HG03045 (cell line): ENCODE measurements around the gene SPEG.
"Not testable (repeated sequence)": the region's sequence is repeated elsewhere in the genome, so short reads cannot be mapped to it uniquely, and the experiment has no call there.

Source experiments
- ATAC-seq: cut with Tn5 transposase; IDR thresholded peaks from one replicate; pipeline ENCODE4 v1.9.1; 2021; ENCODE audit warnings: mild to moderate bottlenecking, moderate library complexity; ENCODE audit not compliant: unreplicated experiment

Gene SPEG

DNA sequence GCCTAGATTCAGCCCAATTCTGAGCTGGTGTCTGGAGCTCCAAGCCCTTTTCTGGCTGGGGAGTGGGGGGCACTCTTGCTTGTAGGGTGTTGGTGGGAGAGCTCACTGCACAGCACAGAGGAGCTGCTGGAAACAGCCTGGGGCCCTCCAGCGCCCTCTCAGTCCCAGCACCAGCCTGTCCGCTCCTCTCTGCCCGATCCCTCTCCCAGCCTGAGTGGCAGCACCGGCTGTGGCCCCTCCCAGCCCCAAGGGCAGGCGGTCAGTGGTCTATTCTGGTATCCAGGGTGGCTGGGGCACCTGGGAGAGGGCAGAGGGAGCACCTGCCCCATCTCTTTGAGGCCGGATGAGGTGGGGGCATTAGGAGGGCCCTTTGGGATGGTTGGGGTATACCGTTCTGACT is 29.7 kb upstream of the SPEG start:
- ATAC-seq = no peak

DNA sequence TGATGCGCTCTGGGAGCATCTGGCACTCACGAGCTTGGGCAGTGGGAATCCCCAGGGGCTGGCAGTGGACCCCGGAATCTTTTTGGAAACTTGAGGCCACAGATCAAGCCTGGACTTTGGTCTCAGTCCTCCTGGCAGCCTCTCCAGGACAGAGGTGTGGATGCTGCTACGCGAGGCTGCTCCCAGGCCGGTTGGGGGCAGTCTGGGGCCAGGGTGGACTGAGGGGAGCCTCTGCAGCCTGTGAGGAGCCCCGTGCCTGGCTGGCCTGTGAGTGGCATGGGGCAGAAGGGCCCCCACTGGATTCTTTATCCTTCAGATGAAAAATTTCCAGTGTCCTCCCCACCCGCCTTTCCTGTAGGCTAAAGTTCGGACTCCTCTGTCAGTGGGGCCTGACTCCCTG is 29.2 kb upstream of the SPEG start:
- no peak for ATAC-seq

DNA sequence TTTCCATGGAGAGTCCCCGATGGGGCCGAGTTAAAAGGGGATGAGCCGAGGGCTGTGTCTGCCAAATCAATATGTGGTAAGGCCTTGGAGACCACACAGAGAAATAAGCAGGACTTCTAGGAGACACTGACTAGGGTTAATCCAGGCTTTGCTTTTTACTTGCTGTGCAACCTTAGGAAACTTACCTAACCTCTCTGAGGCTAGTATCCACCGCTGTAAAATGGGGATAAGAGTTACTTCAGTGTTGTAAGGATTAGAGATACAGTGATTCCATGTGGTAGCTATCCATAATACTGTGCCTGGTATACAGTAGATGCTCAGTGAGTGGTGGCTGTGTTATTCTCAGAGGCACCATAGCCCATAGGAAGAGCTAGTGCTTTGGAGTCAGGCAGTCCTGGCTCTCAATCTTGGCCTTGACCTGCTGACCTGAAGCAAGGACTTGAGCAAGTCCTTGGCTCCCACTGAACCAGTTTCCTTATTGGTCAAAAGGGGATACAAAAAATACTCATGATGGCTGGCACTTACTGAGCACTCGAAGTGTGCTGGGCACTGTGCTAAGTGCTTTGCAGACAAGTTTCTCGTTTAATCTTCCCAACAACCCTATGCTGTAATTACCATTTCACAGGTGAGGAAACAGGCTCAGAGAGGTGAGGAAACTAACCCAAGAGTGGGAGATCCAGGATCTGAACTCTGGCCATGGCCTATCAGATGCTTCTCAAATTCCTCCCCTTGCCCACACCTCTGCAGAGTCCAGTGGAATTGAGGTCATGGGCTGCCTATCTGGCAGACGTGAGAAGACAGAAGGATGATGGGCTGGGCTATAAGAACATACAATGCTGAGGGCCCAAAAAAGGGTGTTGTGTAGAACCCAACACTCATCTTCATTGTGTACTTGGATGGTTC is 28.4 kb upstream of the SPEG start:
- ATAC-seq = no peak

DNA sequence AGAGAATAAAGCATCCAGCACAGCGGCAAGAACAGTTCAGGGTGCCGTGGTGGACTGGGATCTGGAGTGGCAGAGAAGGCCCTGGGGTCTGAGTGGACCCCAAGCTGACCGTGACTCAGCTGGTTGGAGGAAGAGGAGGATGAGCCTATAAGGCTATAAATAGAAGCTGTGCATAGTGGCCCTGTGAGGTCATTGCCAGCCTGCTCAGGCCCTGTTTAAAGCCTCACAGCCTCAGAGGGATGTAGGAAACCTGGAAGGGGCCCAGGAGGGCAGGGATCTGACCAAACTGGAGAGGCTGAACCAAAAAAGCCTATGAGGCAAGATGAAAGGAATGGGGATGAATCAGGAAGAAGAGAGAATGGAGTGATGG is 27.8 kb upstream of the SPEG start:
- ATAC-seq = no peak

DNA sequence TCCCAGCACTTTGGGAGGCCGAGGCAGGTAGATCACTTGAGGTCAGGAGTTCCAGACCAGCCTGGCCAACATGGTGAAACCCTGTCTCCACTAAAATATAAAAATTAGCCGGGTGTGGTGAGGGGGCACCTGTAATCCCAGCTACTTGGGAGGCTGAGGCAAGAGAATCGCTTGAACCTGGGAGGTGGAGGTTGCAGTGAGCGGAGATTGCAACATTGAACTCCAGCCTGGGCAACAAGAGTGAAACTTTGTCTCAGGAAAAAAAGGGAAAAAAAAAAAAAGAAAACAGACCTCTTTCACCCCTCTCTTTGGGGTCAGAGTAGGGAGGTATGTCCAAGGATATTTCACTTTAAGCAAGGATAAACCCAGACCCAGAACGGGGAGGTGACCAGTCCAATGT is 27.3 kb upstream of the SPEG start:
- not testable (repeated sequence) for ATAC-seq

DNA sequence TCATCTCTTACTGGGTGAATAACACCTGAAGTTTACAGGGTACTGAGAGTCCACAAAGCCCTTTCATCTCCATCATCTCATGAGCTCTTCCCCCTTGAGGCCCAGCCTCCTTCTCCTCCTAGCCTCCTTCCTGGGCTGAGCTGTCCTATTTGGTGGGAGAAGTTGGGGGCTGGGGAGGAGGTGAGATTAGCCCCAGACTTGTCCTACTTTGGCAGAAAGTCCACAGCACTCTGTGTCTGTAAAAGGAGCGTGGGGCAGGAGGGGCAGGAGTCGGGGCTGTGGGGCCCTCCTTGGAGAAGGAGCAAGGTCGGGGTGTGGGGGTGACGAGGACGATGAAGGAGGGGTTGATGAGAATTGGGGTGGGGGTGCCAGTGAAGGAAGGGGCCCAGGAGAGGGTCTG is 26.4 kb upstream of the SPEG start:
- ATAC-seq = no peak

DNA sequence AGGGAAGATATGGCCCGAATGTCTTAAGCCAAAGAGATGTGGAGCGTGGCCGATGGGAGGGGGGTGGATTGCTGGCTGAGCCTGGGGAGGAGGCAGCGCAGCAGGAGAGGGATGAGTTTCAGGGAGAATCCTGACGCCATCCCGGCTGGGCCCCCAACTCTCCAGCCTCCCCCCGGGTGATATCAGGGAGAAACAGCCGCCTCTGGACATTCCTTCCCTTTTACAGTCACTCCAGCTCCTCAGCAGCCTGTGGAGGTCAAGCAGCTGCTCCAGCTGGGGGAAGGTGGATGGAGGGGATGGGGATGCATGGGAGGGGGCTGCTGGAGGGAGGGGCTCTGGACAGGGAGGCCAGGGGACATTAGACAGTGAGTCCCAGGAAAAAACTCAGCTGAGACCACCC is 26.0 kb upstream of the SPEG start:
- ATAC-seq = no peak

DNA sequence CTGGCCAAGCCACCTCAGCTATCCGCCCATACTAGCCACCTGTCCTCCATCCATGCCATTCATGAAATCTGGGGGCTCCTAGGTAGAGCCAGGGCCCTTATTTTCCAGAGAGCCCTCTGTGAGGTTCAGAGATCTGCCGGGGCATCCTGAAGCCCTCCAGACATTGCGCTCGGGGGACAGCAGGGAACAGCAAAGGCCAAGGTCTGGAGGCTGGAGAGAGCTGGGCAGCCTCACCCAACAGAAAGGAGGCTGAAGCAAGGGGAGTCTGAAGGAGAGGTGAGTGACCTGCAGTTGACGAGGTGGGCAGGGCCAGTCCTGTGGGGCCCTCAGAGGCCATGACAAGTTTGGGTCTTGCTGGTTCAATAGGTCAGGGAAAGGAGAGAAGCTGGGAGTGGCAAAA is 25.0 kb upstream of the SPEG start:
- no peak for ATAC-seq

DNA sequence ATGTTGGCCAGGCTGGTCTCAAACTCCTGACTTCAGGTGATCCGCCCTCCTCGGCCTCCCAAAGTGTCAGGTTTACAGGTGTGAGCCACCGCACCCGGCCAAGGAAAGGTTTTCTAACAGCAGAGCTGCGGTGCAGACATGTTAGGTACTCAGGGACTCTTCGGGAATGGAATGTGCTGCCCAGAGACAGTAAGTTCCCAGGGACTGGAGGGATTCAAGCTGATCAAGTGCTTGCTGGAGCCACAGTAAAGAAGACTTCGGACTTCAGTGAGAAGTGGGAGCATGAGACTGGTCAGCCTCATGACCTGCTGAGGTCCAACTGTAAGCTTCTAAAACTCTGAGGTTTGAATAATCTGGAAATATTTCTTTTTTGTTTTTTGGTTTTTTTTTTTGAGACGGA is 24.3 kb upstream of the SPEG start:
- ATAC-seq = no peak

DNA sequence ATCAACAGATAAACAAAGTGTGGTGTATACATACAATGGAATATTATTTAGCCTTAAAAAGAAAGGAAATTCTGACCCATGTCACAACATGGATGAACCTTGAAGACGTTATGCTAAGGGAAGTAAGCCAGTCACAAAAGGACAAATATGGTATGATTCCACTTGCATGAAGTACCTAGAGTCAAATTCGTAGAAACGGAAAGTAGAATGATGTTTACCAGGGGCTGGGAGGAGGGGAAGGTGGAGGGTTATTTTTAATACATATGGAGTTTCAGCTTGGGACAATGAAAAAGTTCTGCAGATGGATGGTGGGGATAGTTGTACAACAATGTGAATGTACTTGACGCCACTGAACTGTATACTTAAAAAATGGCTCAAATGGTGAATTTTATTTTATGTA is 19.8 kb upstream of the SPEG start:
- ATAC-seq = no peak

DNA sequence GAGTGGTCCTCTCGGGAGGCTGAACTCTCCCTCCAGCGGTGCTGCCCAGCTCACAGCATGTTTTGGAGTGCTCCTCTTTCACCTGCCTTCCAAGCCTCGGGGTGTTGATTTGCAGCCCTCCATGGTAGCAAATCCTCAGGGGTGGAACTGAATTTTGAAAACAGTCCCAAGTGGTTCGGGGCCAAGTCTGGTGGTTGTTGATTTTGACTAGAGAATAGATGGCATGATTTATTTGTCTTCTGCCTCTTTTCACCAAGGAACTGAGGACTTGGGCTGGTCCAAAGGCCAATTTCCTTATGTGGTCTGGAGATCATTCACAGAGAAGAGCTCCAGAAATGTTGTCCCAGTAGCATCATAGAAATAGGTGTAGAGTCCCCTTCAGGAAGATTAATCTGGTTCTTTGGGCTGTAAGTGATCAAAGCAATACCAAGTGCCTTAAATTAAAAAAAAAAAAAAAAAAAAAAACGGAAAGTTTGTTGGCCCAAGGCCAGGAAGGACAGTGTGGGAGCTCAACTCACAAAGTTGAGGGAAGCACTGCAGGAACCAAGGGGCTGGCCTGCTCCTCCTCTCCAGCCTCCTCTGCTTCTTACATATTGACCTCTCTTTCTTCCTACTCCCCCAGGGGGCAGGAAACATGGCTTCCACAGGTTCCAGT is 18.9 kb upstream of the SPEG start:
- ATAC-seq = no peak

DNA sequence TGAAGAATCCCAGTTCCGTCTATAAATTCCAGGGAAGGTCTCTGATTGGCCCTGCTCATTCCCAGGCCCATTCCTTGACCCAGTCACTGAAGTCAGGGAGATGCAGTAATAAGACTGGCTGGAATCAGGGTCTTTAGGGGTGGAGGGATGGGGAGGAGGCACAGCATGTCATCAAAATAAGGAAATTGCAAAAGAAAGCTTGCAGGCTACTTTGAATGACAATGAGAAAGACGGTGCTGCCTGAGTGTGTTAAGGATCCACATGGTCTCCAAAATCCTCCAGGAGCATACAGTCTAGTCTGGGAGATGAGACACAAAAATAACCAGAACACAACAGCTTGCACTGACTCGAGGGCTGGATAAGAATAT is 18.4 kb upstream of the SPEG start:
- no peak for ATAC-seq

DNA sequence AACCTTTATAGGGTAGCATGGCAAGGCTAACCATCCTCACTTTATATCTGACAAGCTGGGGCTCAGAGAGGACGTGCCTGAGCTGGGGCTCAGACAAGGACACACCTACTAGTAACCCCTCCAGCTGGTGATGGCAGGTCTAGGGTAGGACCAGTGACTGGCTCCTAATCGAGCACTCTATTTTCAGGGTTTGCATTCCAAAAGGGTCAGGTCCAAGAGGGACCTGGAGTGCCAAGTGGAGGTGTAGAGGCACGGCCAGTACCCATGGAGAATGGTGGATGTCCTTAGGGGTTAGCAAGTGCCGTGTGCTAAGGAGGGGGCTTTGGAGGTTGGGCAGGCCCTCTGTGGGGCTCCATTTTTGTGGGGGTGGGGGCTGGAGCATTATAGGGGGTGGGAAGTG is 17.7 kb upstream of the SPEG start:
- ATAC-seq = no peak

DNA sequence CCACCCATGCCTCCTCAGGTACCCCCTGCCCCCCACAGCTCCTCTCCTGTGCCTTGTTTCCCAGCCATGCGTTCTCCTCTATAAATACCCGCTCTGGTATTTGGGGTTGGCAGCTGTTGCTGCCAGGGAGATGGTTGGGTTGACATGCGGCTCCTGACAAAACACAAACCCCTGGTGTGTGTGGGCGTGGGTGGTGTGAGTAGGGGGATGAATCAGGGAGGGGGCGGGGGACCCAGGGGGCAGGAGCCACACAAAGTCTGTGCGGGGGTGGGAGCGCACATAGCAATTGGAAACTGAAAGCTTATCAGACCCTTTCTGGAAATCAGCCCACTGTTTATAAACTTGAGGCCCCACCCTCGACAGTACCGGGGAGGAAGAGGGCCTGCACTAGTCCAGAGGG is 17.3 kb upstream of the SPEG start:
- no peak for ATAC-seq

DNA sequence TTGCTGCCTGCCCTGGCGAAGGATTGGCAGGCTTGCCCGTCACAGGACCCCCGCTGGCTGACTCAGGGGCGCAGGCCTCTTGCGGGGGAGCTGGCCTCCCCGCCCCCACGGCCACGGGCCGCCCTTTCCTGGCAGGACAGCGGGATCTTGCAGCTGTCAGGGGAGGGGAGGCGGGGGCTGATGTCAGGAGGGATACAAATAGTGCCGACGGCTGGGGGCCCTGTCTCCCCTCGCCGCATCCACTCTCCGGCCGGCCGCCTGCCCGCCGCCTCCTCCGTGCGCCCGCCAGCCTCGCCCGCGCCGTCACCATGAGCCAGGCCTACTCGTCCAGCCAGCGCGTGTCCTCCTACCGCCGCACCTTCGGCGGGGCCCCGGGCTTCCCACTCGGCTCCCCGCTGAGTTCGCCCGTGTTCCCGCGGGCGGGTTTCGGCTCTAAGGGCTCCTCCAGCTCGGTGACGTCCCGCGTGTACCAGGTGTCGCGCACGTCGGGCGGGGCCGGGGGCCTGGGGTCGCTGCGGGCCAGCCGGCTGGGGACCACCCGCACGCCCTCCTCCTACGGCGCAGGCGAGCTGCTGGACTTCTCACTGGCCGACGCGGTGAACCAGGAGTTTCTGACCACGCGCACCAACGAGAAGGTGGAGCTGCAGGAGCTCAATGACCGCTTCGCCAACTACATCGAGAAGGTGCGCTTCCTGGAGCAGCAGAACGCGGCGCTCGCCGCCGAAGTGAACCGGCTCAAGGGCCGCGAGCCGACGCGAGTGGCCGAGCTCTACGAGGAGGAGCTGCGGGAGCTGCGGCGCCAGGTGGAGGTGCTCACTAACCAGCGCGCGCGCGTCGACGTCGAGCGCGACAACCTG is 16.3 kb upstream of the SPEG start, which contains the start of gene DES:
TSS of gene DES (plus strand) at position 223 of the 857 bp plus-strand sequence. CDS start at position 309, 86 bp downstream.
- ATAC-seq = no peak

DNA sequence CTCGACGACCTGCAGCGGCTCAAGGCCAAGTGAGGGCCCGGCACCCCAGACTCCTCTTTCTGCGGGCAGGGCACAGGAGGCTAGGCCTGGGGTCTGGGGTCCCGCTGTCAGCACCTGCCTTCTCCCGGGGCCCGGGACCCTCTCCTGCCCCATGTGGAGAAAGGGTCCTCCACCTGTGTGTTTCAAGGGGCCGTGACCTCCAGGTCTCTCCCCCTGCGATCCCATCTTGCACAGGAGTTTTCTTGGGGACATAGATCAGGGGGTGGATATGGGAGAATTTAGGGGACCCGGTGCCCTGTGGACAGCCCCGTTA is 15.7 kb upstream of the SPEG start:
- no peak for ATAC-seq

DNA sequence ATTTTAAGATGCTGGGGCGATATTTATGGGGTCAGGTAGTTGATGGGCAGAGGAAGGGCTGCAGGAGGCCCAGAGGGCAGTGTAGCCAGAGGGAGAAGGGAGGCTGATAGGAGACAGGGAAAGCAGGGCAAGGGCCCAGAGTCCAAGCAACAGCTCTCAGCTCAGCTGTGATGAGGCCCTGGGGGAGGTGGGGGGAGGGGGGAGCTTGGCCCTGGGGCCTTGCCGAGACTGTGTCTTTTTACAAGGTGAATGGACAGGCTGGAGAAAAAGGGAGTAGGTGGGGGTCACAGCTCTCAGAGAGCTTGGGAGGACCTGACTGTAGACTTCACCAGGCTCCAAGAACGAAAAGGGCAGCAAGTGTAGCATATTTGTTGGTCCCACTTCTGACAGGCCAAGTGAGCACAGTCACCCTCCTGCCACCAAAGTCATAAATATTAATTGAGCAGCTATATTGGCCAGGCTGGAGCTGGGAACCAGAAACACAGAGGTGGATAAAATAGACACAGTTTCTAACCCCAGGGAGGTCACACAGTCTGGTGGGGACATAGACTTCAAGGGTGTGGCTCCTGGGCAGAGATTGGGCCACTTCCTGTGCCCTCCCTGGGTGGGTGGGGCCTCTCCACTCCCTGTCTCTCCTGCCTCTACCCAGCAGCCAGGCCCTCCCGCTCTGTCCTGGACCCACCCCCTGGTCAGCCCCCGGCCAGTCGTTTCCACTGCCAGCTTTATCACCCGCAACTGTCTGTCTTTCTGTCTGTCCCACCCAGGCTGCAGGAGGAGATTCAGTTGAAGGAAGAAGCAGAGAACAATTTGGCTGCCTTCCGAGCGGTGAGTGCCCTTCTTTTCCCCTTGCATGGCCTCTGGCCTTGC is 15.1 kb upstream of the SPEG start:
- ATAC-seq = no peak

DNA sequence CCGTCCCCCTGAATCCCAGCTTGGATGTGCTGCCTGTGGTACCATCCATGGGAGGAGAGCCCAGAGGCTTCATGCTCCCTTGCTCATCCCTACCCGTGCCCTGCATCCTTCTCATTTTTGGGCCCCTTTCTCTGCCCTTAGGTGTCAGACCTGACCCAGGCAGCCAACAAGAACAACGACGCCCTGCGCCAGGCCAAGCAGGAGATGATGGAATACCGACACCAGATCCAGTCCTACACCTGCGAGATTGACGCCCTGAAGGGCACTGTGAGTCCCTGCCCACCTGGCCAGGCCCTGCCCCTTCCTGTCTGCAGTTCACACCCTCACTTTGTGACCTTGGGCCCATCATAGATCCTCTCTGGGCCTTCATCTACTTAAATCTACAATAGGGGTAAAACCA is 14.0 kb upstream of the SPEG start:
- no peak for ATAC-seq

DNA sequence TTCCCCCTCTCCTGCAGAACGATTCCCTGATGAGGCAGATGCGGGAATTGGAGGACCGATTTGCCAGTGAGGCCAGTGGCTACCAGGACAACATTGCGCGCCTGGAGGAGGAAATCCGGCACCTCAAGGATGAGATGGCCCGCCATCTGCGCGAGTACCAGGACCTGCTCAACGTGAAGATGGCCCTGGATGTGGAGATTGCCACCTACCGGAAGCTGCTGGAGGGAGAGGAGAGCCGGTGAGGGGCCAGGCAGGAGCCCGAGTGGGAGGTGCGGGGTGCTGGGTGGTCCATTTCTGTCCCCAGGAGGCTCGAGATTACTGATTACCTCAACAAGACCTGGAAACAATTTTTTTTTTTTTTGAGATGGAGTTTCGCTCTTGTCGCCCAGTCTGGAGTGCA is 13.3 kb upstream of the SPEG start:
- ATAC-seq = no peak

DNA sequence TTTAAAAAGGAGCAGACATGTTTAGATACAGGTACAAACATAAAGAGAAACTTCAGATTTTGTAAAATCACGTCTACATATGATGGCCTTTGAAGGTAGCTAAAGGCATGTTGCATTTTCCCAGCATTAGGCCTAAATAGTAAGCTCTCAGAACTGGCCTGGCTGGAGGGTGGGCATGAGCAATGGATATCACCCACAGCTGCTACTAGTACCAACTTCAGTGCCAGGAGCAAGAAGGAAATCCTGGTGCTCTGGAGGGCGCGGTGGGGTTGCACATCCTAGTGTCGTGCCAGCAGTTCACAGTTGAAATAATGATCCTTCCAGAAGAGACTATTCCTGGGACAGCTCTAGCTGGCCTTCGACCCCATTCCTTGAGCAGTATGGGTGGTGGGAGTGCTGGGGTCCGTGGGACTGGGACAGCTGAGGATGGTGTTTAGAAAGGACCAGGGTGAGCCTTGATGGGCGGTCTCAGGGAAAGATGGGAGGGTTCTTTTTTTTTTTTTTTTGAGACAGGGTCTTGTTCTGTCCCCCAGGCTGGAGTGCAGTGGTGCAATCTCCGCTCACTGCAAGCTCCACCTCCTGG is 11.6 kb upstream of the SPEG start:
- no peak for ATAC-seq
